ENCODE measurements around the gene FBLN1.
"Not testable (repeated sequence)": the region's sequence is repeated elsewhere in the genome, so short reads cannot be mapped to it uniquely, and the experiment has no call there.

The FBLN1 gene

GRCh38 chr22:45535290-45535689 lies 32.6 kb downstream of the FBLN1 start:
- H2AFZ ChIP-seq: no peak overlapping the region
- TF ChIP-seq CTCF (IDR thresholded peaks at IDR 0.05): no peak
- H3K4me3 ChIP-seq (ENCODE audit: low read depth, low read length): no peak overlapping the region
- peak overlapping the region; percentile 97 for H3K27ac ChIP-seq
- no peak overlapping the region for H3K9ac ChIP-seq
- peaks cover 5% of the 10 kb centered on the region for H3K79me2 ChIP-seq
- H3K4me1 ChIP-seq: peaks cover 52% of the 10 kb centered on the region
- H3K9me3 ChIP-seq (ENCODE audit: control insufficient read depth, low read length): no peaks in the 10 kb centered on the region
- no peaks in the 10 kb centered on the region for H3K36me3 ChIP-seq (ENCODE audit: control insufficient read depth, insufficient read depth, low read length)
- H3K27me3 ChIP-seq (ENCODE audit: control insufficient read depth, insufficient read depth, low read length): no peaks in the 10 kb centered on the region
- H3K4me2 ChIP-seq (ENCODE audit: low read length): no peak overlapping the region

GRCh38 chr22:45535835-45536234 lies 33.2 kb downstream of the FBLN1 start:
- Histone ChIP-seq H3K4me1 (peaks cover 55% of the 10 kb centered on the region), H3K27ac (peak overlapping the region; percentile 97)
- not testable (repeated sequence) for H3K9me3 ChIP-seq (ENCODE audit: control insufficient read depth, low read length); H3K36me3 ChIP-seq (ENCODE audit: control insufficient read depth, insufficient read depth, low read length); H3K9ac ChIP-seq; H3K27me3 ChIP-seq (ENCODE audit: control insufficient read depth, insufficient read depth, low read length); H2AFZ ChIP-seq; H3K79me2 ChIP-seq; H3K4me3 ChIP-seq (ENCODE audit: low read depth, low read length); H3K4me2 ChIP-seq (ENCODE audit: low read length)

GRCh38 chr22:45537734-45538181 lies 35.1 kb downstream of the FBLN1 start:
- H3K36me3 ChIP-seq (ENCODE audit: control insufficient read depth, insufficient read depth, low read length): no peaks in the 10 kb centered on the region
- no peaks in the 10 kb centered on the region for H3K27me3 ChIP-seq (ENCODE audit: control insufficient read depth, insufficient read depth, low read length)
- no peak overlapping the region for H3K9ac ChIP-seq
- peaks cover 2% of the 10 kb centered on the region for H3K79me2 ChIP-seq
- H2AFZ ChIP-seq: no peak overlapping the region
- no peak overlapping the region for H3K4me3 ChIP-seq (ENCODE audit: low read depth, low read length)
- peak overlapping the region; percentile 10 for H3K4me2 ChIP-seq (ENCODE audit: low read length)
- TF ChIP-seq CTCF (IDR thresholded peaks at IDR 0.05): no peak
- peak overlapping the region; percentile 97 for H3K27ac ChIP-seq
- H3K9me3 ChIP-seq (ENCODE audit: control insufficient read depth, low read length): no peaks in the 10 kb centered on the region
- peaks cover 48% of the 10 kb centered on the region for H3K4me1 ChIP-seq

GRCh38 chr22:45538281-45538680 lies 35.6 kb downstream of the FBLN1 start:
- Histone ChIP-seq H3K36me3 (ENCODE audit: control insufficient read depth, insufficient read depth, low read length) (no peaks in the 10 kb centered on the region), H2AFZ (no peak overlapping the region), H3K27ac (peak overlapping the region; percentile 97), H3K27me3 (ENCODE audit: control insufficient read depth, insufficient read depth, low read length) (no peaks in the 10 kb centered on the region), H3K4me2 (ENCODE audit: low read length) (peak overlapping the region; percentile 5), H3K9ac (no peak overlapping the region), H3K79me2 (peaks cover 2% of the 10 kb centered on the region), H3K9me3 (ENCODE audit: control insufficient read depth, low read length) (no peaks in the 10 kb centered on the region), H3K4me1 (peaks cover 48% of the 10 kb centered on the region), H3K4me3 (ENCODE audit: low read depth, low read length) (no peak overlapping the region)
- no peak for TF ChIP-seq CTCF (IDR thresholded peaks at IDR 0.05)

GRCh38 chr22:45540122-45540521 lies 37.4 kb downstream of the FBLN1 start:
- peaks cover 49% of the 10 kb centered on the region for H3K4me1 ChIP-seq
- H3K9ac ChIP-seq: no peak overlapping the region
- H3K4me2 ChIP-seq (ENCODE audit: low read length): no peak overlapping the region
- no peaks in the 10 kb centered on the region for H3K36me3 ChIP-seq (ENCODE audit: control insufficient read depth, insufficient read depth, low read length)
- H3K79me2 ChIP-seq: peaks cover 2% of the 10 kb centered on the region
- no peak overlapping the region for H3K4me3 ChIP-seq (ENCODE audit: low read depth, low read length)
- no peaks in the 10 kb centered on the region for H3K27me3 ChIP-seq (ENCODE audit: control insufficient read depth, insufficient read depth, low read length)
- TF ChIP-seq CTCF (IDR thresholded peaks at IDR 0.05): no peak
- H3K9me3 ChIP-seq (ENCODE audit: control insufficient read depth, low read length): no peaks in the 10 kb centered on the region
- H3K27ac ChIP-seq: peak overlapping the region; percentile 75
- H2AFZ ChIP-seq: no peak overlapping the region
